HT1080 (cell line): Measurements from ENCODE around the gene CPA1. TPM values are rescaled to one million over a fixed set of nuclear protein-coding genes. Genes with fewer than 3 reads are reported as not detected.

Experiments
- DNase-seq: peaks from one replicate; pipeline ENCODE4 v3.0.0-alpha.2; 2015; ENCODE audit warnings: low read depth
- polyA plus RNA-seq, 2 experiments: library from polyadenylated mRNA; depleted of rRNA; stranded (reverse); fragments of >200 nt; gene quantifications; 2 replicates each; pipeline ENCODE4 v1.2.3, GENCODE V29; 2015
- total RNA-seq: library from RNA; depleted of rRNA; stranded (reverse); fragments of >200 nt; shearing (Covaris generic); gene quantifications from 2 replicates; pipeline ENCODE4 v1.2.3, GENCODE V29; 2014; rRNA removed

CPA1 gene
- not detected in 2 replicates for total RNA-seq
- not detected in 2 replicates for polyA plus RNA-seq (2015; cell fraction: cytosol; rRNA removed)
- not detected in 2 replicates for polyA plus RNA-seq (2015; cell fraction: nucleus; rRNA removed)

- no peak for DNase-seq
Measured at GRCh38 chr7:130379921-130380860, at the start of gene CPA1. CPA1 (plus strand) TSS chr7:130380494; CDS start chr7:130380521, 27 bp downstream.

- DNase-seq, result no peak
Measured at GRCh38 chr7:130332259-130333053, 47.8 kb upstream of the CPA1 start.

- no peak for DNase-seq
Measured at GRCh38 chr7:130333832-130334231, 46.5 kb upstream of the CPA1 start.

GRCh38 chr7:130334274-130334673 is 46.0 kb upstream of the CPA1 start:
- DNase-seq, result no peak

GRCh38 chr7:130337410-130337971 is 42.8 kb upstream of the CPA1 start:
- DNase-seq, result no peak

GRCh38 chr7:130338233-130338632 is 42.1 kb upstream of the CPA1 start:
- no peak for DNase-seq

GRCh38 chr7:130341882-130342281 is 38.4 kb upstream of the CPA1 start:
- no peak for DNase-seq

GRCh38 chr7:130342701-130343380 is 37.5 kb upstream of the CPA1 start:
- no peak for DNase-seq

GRCh38 chr7:130344271-130344866 is 35.9 kb upstream of the CPA1 start, which contains the start of gene CPA5:
CPA5 (plus strand) TSS chr7:130344816; CDS start chr7:130346486, 1,670 bp downstream.
- DNase-seq, result no peak

- no peak for DNase-seq
Measured at GRCh38 chr7:130345136-130345535, 35.2 kb upstream of the CPA1 start.

- no peak for DNase-seq
Measured at GRCh38 chr7:130345725-130346124, 34.6 kb upstream of the CPA1 start.

- DNase-seq, result no peak
Measured at GRCh38 chr7:130346177-130346905, 34.0 kb upstream of the CPA1 start.

GRCh38 chr7:130346941-130347340 is 33.4 kb upstream of the CPA1 start:
- DNase-seq, result no peak

GRCh38 chr7:130349911-130350782 is 30.1 kb upstream of the CPA1 start:
- no peak for DNase-seq

GRCh38 chr7:130350945-130351790 is 29.1 kb upstream of the CPA1 start:
- DNase-seq, result no peak

- DNase-seq, result no peak
Measured at GRCh38 chr7:130351791-130352090, 28.6 kb upstream of the CPA1 start.

- peak; percentile 66 for DNase-seq
Measured at GRCh38 chr7:130352194-130353074, 27.9 kb upstream of the CPA1 start.
